GM19023 (cell line): ENCODE data around the gene NABP2.
"Not testable (repeated sequence)": the region's sequence is repeated elsewhere in the genome, so short reads cannot be mapped to it uniquely, and the experiment has no call there.

Experiments
- ATAC-seq: cut with Tn5 transposase; IDR thresholded peaks from one replicate; pipeline ENCODE4 v1.9.1; 2021; ENCODE audit warnings: mild to moderate bottlenecking, moderate library complexity; ENCODE audit not compliant: unreplicated experiment

NABP2 gene

DNA sequence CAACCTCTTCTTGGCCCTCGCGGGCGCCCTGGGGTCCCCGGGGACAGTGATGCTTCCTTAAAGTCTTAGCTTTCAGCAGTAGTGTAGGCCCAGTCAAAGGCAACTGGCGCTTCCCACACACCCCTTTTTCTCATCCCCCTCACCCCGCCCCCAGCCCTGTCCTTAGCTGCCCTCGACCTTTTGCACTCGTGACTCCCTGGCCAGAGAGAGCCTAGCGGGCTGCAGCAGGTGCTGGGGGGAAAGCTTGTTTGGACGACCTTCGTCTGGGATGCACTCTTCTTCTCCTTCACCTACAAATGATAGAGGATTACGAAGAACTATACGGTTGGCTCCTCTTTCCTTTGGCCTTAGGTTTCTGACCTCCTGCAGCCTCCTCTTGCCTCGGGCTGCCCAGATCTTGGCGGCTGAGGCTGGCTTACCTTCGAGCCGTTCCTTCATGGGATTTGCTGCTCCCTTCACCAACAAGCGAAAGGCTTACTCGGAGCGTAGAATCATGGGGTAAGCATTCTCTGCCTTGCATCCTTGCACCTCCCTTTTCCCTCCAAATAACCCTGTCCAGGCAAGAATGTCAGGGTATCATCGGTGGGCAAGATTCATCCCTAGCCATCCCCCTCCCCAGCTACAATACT is 43.4 kb downstream of the NABP2 start:
- peak; percentile 20 for ATAC-seq

DNA sequence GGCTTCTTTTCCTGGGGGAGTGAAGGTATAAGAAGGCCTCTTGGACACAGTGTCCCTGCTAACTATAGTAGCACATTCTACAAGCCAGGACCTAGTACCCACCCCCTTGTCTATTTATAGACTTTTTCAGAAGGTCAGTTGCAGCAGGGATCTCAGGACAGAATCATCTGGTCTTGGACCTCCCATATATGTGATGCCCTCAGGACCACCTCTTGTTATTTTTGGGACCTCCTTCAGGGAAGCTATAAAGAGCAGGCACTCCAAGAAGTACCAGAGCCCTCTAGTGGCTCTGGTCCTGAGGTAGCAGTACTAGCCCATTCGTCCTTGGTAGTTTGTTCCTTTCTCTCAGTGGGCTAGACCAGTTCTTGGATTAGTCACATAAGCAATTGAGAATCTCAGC is 46.9 kb downstream of the NABP2 start:
- ATAC-seq, result no peak

DNA sequence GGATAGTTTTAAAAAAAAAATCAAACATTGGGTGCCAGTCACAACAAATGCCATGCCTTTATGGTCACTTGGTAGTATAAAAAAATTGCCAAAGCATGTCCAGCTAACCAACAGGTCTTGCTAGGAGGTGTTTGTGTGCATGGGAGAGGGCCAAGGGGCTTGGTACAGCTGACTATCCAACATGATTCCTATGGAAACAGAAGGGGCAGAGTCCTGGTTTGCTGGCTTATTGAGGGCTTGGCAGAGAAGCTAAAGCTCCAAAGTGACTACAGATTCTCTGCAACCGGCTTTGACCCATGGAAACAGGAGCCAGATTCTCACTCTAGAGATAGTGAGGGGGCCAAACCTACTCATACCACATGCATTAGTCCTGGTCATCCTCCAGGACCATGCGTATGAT is 48.3 kb downstream of the NABP2 start:
- ATAC-seq, result not testable (repeated sequence)

DNA sequence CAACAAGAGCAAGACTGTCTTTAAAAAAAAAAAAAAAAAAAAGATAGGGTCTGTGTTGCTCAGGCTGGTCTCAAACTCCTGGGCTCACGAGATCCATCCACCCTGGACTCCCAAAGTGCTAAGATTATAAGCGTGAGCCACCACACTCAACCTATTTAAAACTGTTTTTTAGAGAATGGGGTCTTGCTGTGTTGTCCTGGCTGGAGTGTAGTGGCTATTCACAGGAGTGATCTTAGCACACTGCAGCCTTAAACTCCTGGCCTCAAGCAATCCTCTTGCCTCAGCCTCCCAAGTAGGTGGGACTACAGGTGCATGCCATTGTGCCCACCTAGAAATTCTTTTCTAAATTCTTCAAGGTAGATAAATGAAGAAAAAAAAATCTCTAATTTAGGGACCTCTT is 50.2 kb downstream of the NABP2 start:
- ATAC-seq, result no peak

DNA sequence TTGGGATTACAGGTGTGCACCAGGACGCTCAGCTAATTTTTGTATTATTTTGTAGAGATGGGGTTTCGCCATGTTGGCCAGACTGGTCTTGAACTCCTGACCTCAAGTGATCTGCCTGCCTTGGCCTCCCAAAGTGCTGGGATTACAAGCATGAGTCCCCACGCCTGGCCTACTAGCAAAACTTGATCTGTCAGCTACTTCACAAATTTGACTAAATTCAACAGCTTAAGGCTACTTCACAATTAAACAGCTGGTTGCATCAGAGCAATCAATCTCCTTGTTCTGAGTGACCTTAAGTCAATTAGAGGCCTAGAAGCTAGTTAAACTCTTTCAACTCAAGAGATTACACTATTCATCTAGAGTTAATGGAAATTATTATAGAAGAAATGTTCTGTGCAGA is 54.8 kb downstream of the NABP2 start:
- ATAC-seq, result no peak
